Body of pancreas (tissue), 4 donors: ENCODE results near the gene LRRC3. TPM values are rescaled to one million over a fixed set of nuclear protein-coding genes. Genes with fewer than 3 reads are reported as not detected.

Experiments
- ATAC-seq: fragments of 150-250 bp; one replicate; pipeline ENCODE4 v1.9.1; 2016
- DNase-seq, 4 donors: peaks; one replicate each; pipeline ENCODE4 v3.0.0-alpha.2; 2019
- H3K27ac ChIP-seq, 4 donors: fragments of 200-600 bp; sonication (generic); 1 replicate in 3 of 4; 2 replicates in 1 of 4; pipeline versions ENCODE4 v1.5.1 to v1.6.1; 2016 to 2019; ENCODE audit warnings: mild to moderate bottlenecking in 1 of 4, mixed read lengths in 1 of 4, moderate library complexity in 1 of 4
- H3K27me3 ChIP-seq, 2 donors: fragments of 200-600 bp; sonication (generic); one replicate each; pipeline ENCODE4 v1.6.0; 2016; ENCODE audit warnings: mild to moderate bottlenecking in 1 of 2
- H3K36me3 ChIP-seq, 2 donors: fragments of 200-600 bp; sonication (generic); replicated peaks in 1 of 2; 2 replicates each; pipeline ENCODE4 v1.5.1; 2016; ENCODE audit warnings: low read depth in 2 of 2; ENCODE audit not compliant: insufficient read depth in 1 of 2
- H3K4me1 ChIP-seq: fragments of 200-600 bp; sonication (generic); one replicate; pipeline ENCODE4 v1.6.0; 2016
- H3K4me3 ChIP-seq, 2 donors: fragments of 200-600 bp; sonication (generic); 1 replicate in 1 of 2; 2 replicates in 1 of 2; pipeline ENCODE4 v1.5.1; 2016 to 2019
- H3K9me3 ChIP-seq, 3 donors: fragments of 200-600 bp; sonication (generic); 1 replicate in 2 of 3; 2 replicates in 1 of 3; pipeline ENCODE4 v1.5.1; 2016
- CTCF ChIP-seq, 7 experiments: fragments of 450-650 bp in 4 of 7; fragments of 200-600 bp in 3 of 7; sonication (generic) in 3 of 7; IDR thresholded peaks; one replicate each; pipeline ENCODE4 v1.5.1; 2016 to 2019; ENCODE audit warnings: antibody characterized with exemption in 7 of 7
- POLR2A ChIP-seq, 3 donors: fragments of 450-650 bp; IDR thresholded peaks; one replicate each; pipeline ENCODE4 v1.6.1; 2016; ENCODE audit warnings: antibody characterized with exemption in 3 of 3, mild to moderate bottlenecking in 2 of 3
- WGBS, 2 donors: methylation state at CpG; one replicate each; pipeline ENCODE4 v1.1.5; 2017; 5-methylcytosine and 5-hydroxymethylcytosine counted together
- intact Hi-C: fragments of 100-400 bp; cut with DNase I; formaldehyde crosslinking; loops from one replicate; pipeline ENCODE4 v1.15.1; 2023
- total RNA-seq, 2 donors: library from RNA; depleted of rRNA; stranded (reverse); fragments of >200 nt; gene quantifications; one replicate each; pipeline ENCODE4 v1.1.0, GENCODE V29; 2016

LRRC3 gene
- total RNA-seq, 2 donors from 2014 or later = 0.33 to 1.0 TPM

GRCh38 chr21:44432841-44433790, 22.2 kb upstream of the LRRC3 start:
- Histone ChIP-seq H3K9me3 (no peaks in the 10 kb centered on the region), H3K4me1 (peaks cover 1% of the 10 kb centered on the region), H3K27ac (no peak overlapping the region), H3K36me3 (no peaks in the 10 kb centered on the region), H3K4me3 (no peak overlapping the region), H3K27me3 (no peaks in the 10 kb centered on the region)
- WGBS, 2 donors = 74 to 80% methylated on average over 22 to 27 of the region's 34 CpGs
- peak in 1 of 4 donors; percentile 5 for DNase-seq
- no peak for TF ChIP-seq CTCF (IDR thresholded peaks at IDR 0.05)
- TF ChIP-seq POLR2A (IDR thresholded peaks at IDR 0.05) = no peak
- intact Hi-C loops = no loop called here
- no peak for ATAC-seq

- no peak overlapping the region for H3K4me3 ChIP-seq
- TF ChIP-seq POLR2A (IDR thresholded peaks at IDR 0.05) = no peak
- DNase-seq (peak in 1 of 4 donors; percentile 7), ATAC-seq (no peak)
- H3K27ac ChIP-seq = no peak overlapping the region
- H3K9me3 ChIP-seq = no peaks in the 10 kb centered on the region
- H3K27me3 ChIP-seq = no peaks in the 10 kb centered on the region
- 86 to 87% methylated on average over 39 of the region's 39 CpGs for WGBS, 2 donors
- H3K4me1 ChIP-seq = peaks cover 10% of the 10 kb centered on the region
- H3K36me3 ChIP-seq = no peaks in the 10 kb centered on the region
- intact Hi-C loops = no loop called here
Measured at GRCh38 chr21:44433791-44434567, 21.3 kb upstream of the LRRC3 start.

DNA sequence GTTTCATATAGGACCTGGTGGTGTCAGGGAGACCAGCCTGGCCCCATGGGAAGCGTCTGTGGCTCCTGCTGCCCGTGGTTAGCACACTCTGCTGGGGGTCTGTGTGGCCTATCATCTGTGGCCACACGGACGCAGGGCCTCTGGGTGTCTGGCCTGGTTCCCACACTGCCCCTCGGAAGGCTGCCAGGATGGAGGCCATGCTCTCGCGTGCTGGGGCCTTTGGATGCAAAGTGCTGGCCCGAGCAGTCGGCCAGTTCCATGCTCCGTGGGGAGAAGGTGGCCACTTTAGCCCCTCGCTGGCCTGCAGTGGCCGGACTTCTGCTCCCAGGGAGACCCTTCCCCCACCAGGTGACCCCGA, 20.8 kb upstream of the LRRC3 start:
- Histone ChIP-seq H3K36me3 (no peaks in the 10 kb centered on the region), H3K4me1 (peaks cover 12% of the 10 kb centered on the region), H3K27me3 (no peaks in the 10 kb centered on the region), H3K9me3 (no peaks in the 10 kb centered on the region), H3K4me3 (no peak overlapping the region), H3K27ac (no peak overlapping the region)
- intact Hi-C loops = no loop called here
- DNase-seq (no peak), ATAC-seq (no peak)
- 65 to 81% methylated on average over 3 to 13 of the region's 13 CpGs for WGBS, 2 donors
- TF ChIP-seq POLR2A (IDR thresholded peaks at IDR 0.05) (no peak), CTCF (IDR thresholded peaks at IDR 0.05) (no peak)

GRCh38 chr21:44434936-44435635, 20.2 kb upstream of the LRRC3 start:
- no peaks in the 10 kb centered on the region for H3K27me3 ChIP-seq
- ATAC-seq (no peak), DNase-seq (no peak)
- no peak overlapping the region for H3K4me3 ChIP-seq
- 81 to 83% methylated on average over 15 to 27 of the region's 28 CpGs for WGBS, 2 donors
- TF ChIP-seq CTCF (IDR thresholded peaks at IDR 0.05) = no peak
- TF ChIP-seq POLR2A (IDR thresholded peaks at IDR 0.05) = no peak
- H3K9me3 ChIP-seq = no peaks in the 10 kb centered on the region
- H3K27ac ChIP-seq = no peak overlapping the region
- no peaks in the 10 kb centered on the region for H3K36me3 ChIP-seq
- intact Hi-C loops = no loop called here
- H3K4me1 ChIP-seq = peaks cover 12% of the 10 kb centered on the region
